Stomach (tissue), 4 donors: ENCODE data around the gene PODXL2.

Experiments
- CTCF ChIP-seq, 7 experiments: fragments of 450-650 bp in 4 of 7; fragments of 200-600 bp in 3 of 7; sonication (generic) in 3 of 7; IDR thresholded peaks; one replicate each; pipeline ENCODE4 v1.5.1; 2016 to 2019; ENCODE audit warnings: antibody characterized with exemption in 7 of 7, control low read depth in 2 of 7, mild to moderate bottlenecking in 1 of 7
- EP300 ChIP-seq: sonication (generic); formaldehyde crosslinking; IDR thresholded peaks from one replicate; pipeline ENCODE4 v1.6.1; 2017; ENCODE audit warnings: antibody characterized with exemption
- POLR2A ChIP-seq, 4 donors: fragments of 450-650 bp; IDR thresholded peaks; one replicate each; pipeline ENCODE4 v1.6.1; 2016; ENCODE audit warnings: antibody characterized with exemption in 4 of 4, control low read depth in 2 of 4, mild to moderate bottlenecking in 1 of 4, moderate library complexity in 1 of 4

GRCh38 chr3:127673191-127674100 lies 44.5 kb downstream of the PODXL2 start:
- TF ChIP-seq CTCF (IDR thresholded peaks at IDR 0.05): no peak
- TF ChIP-seq POLR2A (IDR thresholded peaks at IDR 0.05): no peak
- no peak for TF ChIP-seq EP300
